ENCODE measurements around the gene UCN.
"Not testable (repeated sequence)": the region's sequence is repeated elsewhere in the genome, so short reads cannot be mapped to it uniquely, and the experiment has no call there.

UCN gene, protein sequence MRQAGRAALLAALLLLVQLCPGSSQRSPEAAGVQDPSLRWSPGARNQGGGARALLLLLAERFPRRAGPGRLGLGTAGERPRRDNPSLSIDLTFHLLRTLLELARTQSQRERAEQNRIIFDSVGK

DNA sequence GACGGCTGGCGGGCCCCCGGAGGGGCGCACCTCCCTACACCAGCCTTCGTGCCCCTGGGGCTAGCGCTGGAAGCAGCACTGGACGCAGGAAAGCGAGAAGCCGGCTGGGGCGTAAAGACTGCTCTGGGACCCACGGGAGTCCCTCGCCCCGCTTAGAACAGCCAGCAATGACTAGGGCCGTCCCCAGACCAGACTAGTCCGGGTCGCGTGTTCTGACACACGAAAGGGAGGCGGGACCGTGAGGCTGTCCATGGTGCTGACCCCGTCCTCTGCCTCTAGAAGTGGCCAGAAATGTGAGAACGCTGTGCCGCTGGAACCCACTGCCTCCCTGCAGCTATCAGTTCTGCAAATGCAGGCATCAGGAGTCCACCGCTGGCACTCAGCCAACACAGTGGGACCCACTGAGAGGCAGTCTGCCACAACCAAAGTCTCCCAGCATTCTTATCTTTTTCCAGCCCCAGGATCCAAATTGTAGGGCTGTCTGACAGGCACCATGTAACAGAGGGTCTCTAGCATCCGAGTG, at the start of gene UCN:
Gene UCN (minus strand): TSS at position 87 of the 523 bp plus-strand sequence. CDS start 550 bp downstream, outside the sequence.
- DNase-seq (ENCODE audit: low read depth) = no peak

DNA sequence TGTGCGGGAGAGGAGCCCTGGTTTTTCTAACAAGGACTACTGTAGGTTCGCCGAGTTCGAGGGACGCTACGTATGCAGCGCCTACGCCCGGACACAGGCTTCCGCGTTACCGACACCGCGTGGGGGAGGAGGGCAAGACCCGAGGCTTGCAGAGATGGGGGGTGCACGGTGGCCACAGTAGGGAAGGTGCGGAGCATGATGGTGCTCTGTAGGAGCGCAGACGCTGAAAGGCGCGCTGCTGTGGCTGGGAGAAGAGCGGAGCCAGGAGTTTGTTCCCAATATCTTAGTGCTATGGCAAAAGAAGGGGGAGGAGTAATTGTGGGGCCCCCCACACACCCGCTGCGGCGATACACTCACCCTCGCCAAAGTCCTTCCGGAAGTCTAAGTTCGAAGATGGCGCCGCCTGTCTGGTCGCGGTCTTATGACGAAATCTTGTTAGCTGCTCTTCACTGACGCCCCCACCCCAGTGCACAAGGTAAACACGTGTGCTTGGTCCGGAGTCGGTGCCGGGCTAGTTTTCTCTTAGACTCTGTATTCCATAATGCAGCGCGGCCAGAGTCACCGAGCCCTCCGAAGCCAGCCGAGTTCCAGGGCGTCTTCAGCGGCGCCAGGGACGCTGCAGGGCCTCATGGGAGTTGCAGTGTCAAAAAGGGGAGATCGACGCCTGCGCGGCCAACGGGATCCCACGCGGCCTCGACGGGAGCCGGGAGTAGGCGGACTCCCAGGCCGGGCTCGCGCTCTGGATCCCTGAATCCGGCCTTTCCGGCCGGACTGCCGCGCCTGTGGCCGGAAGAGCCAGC, 48.3 kb upstream of the UCN start, which contains the start of gene GTF3C2:
Gene GTF3C2 (minus strand): TSS at position 383 of the 800 bp plus-strand sequence. CDS start 13,210 bp downstream, outside the sequence.
- DNase-seq (ENCODE audit: low read depth) = peak; percentile 77

DNA sequence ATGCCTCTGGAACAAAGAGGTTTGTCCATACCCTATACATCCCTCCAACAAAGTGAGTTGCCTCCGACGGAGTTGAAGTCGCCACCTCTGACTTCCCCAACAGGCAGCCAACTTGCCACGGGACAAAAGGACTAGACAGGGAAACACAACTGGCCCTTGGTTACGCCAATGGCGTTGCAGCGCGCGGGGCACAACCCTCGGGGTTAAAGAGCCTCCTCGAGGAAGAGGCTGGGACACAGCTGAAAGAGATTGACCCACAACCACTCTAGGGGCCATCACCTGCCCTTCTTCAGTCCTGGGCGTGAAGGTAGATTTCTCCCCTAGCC, 47.8 kb upstream of the UCN start:
- no peak for DNase-seq (ENCODE audit: low read depth)

DNA sequence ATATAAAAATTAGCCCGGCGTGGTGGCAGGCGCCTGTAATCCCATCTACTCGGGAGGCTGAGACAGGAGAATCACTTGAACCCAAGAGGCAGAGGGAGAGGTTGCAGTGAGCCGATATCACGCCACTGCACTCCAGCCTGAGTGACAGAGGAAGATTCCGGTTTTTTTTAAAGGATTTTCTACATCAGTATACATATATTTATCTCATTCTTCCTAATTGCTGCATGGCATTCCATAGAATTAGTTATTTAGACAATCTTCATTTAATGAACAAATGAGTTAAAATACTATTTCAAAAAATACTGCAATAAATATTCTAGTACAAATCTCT, 46.3 kb upstream of the UCN start:
- no peak for DNase-seq (ENCODE audit: low read depth)

DNA sequence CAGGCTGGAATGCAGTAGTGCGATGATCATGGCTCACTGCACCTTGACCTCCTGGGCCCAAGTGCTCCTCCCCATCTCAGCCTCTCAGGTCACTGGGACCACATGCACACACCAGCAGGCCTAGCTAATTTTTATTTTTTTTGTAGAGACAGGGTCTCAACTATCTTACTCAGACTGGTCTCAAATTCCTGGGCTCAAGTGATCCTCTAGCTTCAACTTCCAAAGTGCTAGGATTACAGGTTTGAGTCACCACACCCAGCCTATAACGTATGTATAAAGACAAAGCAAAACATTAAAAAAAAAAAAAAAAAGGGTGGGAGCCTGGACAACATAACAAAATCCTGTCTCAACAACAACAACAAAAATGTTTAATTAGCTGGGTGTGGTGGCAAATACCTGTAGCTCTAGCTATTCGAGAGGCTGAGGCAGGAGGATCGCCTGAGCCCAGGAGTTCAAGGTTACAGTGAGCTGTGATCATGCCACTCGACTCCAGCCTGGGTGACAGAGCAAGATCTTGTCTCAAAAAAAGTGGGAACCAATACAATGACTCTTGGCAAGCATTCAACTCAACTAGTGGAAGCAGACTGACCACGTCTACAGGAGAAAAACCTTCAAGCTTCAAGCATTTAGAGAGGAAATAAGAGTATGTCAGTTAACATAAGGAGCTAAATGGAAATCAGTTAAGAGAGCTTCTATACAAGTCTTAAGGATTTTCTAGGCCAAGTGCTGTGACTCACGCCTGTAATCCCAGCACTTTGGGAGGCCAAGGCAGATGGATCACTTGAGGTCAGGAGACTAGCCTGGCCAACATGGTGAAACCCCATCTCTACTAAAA, 45.7 kb upstream of the UCN start:
- no peak for DNase-seq (ENCODE audit: low read depth)

DNA sequence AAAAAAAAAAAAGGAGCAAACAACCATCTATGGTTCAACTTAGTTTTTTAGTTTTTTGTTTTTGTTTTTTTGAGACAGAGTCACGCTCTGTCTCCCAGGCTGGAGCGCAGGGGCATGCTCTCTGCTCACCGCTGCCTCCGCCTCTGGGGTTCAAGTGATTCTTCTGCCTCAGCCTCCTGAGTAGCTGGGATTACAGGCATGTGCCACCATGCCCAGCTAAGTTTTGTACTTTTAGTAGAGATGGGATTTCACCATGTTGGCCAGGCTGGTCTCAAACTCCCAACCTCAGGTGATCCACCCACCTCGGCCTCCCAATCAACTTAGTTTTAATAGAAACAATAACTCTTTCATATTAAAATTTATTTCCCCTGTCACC, 45.1 kb upstream of the UCN start:
- DNase-seq (ENCODE audit: low read depth) = not testable (repeated sequence)

DNA sequence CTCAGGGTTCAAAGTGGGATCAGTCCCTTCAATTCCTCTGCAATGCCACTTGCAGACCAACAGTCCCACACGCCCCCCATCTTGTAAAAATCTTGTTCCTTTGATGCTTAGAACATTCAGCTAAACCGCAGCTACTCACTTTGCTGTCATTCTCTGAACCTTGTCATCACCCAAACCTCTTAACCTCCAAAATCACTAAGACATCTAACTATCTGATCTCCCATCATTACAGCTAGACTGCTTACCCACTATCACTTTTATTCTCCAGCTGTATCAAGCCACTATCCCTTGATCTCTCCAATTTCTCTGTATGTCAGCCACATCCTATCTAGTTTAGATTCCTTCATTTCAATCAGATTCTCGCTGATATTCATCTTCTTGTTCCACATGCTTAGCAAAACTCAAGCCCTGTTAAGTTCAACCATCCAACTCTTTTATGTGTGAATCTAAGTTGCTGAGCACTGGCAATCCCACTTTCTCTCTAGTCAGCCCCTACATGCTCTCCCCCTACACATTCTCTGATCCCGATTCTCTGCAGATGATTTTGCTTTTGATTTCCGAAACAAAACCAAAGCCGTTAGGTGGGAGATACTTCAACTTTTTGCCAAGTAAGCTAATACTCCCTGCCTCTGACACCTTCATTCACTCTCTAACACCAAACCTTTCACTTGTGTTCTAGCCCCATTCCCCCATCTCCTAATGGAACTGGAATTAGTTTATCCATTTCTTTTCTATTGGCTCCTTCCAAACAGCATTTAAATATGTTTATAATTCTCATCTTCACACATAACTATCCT, 43.8 kb upstream of the UCN start:
- DNase-seq (ENCODE audit: low read depth) = no peak

DNA sequence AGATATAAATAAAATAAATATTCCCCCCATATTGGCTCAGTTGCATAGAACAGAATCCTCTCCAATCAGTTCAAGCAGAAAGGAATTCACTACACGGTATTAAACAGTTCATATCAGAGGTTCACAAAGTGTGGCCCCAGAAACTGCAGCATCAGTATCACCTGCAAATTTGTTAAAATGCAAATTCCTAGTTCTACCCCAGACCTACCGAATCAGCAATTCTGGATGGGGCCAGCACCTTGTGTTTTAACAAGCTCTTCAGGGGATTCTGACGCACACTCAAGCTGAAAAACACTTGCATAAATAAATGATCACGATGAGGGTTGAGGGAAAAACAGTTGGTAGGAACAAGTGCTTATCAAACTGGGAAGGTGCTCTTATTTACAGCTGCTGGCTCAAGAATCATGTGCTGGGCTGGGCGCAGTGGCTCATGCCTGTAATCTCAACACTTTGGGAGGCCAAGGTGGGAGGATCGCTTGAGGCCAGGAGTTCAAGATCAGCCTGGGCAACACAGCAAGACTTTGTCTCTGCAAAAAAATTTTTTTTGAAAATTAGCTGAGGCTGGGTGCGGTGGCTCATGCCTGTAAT, 42.0 kb upstream of the UCN start:
- no peak for DNase-seq (ENCODE audit: low read depth)

DNA sequence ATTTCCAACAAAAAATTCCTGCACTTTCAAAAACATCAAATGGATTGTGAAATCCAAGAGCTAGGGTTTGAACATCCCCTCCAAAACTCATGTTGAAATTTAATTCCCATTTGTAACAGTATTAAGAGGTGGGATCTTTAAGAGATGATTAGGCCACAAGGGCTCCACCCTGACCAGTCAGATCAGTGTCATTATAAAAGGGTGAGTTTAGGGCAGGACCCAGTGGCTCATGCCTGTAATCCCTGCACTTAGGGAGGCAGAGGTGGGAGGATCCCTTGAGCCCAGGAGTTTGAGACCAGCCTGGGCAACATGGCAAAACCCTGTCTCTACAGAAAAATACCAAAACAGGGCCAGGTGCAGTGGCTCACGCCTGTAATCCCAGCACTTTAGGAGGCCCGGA, 39.4 kb upstream of the UCN start:
- no peak for DNase-seq (ENCODE audit: low read depth)

DNA sequence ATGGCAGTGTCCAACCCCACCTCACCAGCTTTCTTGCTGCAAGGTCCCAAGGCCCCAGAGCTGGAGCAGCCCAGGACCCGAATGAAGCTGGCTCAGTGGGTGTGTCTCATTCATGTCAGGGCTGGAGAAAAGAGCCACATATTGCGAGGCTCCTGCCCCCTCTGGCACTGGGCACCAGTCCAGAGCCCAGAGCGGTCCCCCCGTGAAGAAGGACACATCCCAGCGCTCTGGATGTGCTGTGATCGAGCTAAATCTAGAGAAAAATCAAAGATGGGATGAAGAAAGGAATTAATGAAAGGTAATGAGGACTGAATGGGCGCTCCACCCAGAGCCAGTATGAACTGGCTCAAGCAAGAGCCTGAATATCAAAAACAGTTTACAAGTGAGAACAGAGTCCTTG, 27.9 kb upstream of the UCN start:
- no peak for DNase-seq (ENCODE audit: low read depth)

DNA sequence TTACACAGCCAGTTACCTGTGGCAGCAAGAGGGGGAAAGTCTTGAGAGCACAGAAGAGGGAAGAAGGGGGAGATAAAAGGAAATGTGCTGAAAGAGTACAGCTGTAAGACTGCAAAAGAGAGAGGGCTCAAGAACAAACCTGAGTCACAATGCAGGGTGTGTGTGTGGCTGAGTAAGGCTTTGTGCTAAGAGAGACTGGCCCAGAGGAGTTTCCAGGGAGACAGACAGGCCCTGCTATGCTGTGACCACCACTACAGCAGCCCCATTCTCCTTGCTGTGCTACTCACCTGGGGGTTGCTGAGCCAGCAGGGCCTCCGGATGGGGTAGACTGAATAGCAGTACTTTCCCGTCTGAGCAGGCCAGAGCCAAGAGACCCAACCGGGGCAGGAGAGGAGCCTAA, 27.1 kb upstream of the UCN start:
- DNase-seq (ENCODE audit: low read depth) = no peak

DNA sequence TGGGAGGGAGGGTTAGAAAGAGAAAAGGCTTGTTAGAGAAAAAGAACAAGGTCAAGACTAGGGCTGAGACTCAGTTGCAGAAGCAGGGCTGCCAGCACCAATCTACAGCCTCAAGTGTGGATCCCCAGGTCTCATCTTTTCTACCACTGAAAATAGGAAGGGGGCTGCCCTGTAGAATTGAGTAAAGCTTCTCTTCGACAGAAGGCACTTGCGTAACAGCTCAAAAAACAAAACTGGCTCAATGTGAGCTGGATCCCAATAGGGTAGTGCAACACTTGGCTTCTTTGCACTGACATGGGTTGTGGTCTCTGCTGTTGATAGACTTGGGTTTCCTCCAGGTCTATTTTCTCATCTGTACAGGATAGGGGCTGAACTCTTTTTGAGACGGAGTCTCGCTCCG, 16.5 kb upstream of the UCN start:
- DNase-seq (ENCODE audit: low read depth) = no peak

DNA sequence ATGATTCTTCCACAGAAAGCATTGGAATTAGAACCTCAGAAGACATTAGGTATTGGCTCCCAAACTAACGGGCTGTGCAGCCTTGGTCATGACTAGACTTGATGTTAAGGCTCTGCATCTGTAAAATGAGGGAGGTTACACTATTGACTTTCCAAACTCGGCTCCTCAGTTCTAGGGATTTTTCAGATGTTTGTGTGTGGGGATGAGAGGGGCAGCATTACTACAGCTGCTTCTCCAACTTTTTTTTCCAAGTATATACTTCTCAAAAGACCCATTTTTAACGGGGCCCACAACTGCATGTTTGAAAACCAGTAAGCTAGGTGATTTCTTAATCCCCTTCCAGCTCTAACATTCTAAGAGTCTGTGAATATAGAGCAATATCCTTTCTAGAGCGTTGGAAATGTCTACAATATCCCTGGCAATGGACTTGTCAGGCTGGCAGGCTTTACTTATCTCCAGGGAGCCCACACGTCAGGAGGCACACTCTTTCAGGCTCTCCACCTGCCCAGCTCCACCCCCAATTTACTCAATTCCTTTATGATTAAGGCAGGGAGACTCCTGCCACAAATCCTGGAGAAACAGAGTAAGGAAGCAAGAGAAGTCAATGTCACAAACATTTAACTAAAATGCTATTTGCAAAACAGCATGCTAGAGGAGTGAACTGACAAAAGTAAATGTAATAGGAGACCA, 15.5 kb upstream of the UCN start:
- DNase-seq (ENCODE audit: low read depth) = no peak

DNA sequence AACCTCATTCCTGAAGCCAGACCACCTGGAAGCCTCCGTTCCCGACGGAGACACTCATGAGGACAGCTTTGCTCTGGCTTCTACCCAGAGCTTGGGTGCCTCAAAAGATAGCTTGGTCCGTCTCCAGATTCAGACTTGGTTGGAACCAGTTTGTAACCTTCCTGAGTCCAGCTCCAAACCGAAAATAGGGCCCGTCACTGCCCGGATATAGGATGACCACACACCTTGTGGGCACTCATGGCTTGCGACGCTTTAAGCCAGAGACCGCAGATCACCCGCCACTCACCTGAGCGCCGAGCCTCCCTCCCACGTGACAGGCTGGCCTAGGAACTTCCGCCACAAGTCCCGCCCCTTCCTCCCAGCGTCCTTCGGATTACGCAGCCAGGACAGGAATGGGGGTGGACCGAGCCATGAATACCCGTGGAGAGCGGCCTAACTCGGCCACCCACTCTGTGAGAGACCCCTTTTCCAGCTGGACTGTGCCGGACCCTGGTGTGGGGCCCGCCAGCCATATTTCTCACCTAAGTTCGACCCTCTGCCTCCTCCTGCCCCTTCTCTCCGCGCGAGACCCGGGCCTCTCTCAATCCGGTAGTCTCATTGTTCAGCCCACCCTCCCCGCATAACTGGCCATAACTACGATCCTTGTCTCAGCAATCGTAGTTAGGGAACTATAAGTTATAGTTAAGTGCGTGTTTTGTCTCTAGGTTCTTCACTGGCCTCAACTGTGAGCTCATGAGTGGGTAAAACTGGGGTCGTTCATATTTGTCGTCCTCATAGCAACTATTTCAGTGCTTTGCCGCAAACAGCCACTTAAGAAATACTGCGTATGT, 14.7 kb upstream of the UCN start, which contains the start of gene MPV17:
Gene MPV17 (minus strand): TSS at position 332 of the 830 bp plus-strand sequence. CDS start 580 bp downstream, outside the sequence.
- peak; percentile 64 for DNase-seq (ENCODE audit: low read depth)

DNA sequence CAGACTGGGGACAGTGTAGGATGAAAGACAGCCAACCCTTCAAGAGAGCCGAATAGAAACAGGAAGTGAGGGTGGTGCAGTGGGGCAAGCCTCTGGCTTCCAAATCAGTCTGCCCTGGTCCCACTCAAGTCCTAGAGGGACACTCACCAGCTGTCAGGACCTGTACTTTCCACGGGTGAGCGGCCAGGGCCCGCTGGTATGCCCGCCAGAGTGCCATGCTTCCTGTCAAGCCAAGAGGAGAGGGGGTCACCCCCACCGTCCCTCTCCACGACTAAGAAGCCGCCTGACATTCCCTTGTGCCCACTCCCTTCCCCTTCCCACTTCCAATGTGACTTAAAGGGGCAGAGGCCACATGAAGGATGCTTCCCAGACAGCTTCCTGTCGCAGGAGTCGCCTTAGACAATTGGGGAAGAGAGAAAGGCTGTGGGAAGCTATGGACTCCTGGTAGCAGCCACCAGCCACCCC, 14.1 kb upstream of the UCN start:
- no peak for DNase-seq (ENCODE audit: low read depth)

DNA sequence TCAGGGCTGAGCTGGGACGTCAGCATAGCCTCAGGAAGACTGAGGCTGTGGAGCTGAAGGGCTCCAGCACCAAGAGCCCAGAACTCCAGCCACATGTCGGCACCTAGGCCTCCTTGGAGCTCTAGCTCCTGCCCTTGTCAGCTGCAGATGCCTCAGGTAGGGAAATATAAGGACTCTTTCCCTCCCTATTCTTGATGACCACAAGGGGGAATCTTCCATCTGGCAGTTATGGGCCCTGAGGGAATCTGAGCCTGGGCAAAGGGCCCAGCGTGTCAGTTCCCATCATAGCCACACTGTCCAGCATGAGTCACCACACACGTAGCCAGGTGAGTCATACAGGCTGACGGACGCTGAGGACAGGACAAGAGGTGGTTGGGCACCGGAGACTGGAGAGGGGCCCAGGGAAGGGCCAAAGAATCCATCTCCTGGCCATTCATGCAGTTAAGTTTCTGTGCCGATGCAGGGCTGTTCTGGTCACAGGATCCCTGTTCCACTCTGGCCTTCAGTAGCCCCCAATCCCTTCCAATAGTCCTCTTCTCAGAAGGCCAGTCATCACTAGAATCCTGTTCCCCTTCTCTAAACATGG, 12.8 kb upstream of the UCN start:
- no peak for DNase-seq (ENCODE audit: low read depth)

DNA sequence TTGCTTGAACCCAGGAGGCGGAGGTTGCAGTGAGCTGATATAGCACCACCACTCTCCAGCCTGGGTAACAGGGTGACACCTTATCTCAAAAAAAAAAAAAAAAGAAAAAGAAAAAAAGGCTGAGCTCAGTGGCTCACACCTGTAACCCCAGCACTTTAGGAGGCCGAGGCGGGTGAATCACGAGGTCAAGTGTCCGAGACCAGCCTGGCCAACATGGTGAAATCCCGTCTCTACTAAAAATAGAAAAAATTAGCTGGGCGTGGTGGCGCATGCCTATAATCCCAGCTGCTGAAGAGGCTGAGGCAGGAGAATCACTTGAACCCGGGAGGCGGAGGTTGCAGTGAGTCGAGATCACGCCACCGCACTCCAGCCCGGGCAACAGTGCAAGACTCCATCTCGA, 11.6 kb upstream of the UCN start:
- not testable (repeated sequence) for DNase-seq (ENCODE audit: low read depth)

DNA sequence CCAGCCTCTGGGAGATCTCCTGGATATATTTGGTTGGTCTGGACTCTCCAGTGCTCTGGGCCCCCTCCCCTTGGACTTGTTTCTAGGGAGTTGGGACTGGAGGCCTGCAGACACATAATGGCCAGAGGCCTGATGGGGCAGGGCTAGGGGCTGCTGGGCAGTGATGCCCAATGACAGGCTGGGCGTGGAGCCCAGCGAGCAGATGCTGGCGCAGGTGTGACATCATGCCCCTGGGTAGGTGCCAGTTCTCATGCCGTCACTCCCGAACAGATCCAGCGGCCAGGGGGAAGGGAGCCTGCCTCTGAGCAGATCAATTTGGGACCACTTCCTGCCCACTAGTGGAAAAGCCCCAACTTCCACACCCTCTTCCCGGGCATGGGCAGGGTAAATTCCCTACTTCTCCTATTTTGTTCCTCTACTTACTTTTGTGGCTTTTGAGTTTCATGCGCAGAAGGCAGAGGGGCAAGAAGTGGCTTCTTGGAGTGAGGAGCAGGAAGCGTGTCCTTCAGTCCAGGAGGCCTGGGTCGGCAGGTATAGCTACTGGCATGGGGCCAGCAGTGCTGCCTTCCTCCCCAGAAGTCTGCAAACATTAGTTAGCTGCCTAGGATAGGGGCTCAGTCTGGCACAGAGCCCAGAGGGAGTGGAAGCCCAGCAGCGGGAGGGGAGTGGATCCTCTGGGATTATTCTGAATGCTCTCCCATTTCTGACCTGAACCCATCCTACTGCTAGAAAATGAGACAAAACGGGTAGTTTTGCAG, 8.6 kb upstream of the UCN start:
- DNase-seq (ENCODE audit: low read depth) = no peak

DNA sequence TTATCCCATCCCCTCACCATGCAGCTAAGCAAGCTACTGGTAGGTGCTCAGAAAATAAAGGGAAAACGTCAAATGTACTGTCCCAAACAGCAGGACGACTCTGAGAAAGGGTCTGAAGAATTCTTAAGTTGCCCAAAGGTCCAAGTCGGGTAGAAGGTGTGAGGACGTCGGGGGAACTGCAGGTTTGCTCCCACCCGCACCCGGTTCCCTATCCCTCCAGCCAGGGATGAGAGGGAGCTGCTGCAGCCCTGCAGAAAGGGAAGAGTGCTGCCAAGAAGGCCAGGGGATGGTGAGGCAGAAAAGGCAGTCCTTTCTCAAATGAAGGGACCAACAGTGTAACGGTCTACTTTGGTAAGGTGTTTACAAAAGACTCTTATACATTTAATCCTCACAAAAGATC, 6.9 kb upstream of the UCN start:
- DNase-seq (ENCODE audit: low read depth) = no peak

Measured in stimulated activated CD8-positive, alpha-beta memory T cell treated with anti-CD3 and anti-CD28 coated beads, Interleukin-15, amount 100 ng/mL, for 24 hours (primary cell).